ENCODE results near the gene SLC45A3.

DNA sequence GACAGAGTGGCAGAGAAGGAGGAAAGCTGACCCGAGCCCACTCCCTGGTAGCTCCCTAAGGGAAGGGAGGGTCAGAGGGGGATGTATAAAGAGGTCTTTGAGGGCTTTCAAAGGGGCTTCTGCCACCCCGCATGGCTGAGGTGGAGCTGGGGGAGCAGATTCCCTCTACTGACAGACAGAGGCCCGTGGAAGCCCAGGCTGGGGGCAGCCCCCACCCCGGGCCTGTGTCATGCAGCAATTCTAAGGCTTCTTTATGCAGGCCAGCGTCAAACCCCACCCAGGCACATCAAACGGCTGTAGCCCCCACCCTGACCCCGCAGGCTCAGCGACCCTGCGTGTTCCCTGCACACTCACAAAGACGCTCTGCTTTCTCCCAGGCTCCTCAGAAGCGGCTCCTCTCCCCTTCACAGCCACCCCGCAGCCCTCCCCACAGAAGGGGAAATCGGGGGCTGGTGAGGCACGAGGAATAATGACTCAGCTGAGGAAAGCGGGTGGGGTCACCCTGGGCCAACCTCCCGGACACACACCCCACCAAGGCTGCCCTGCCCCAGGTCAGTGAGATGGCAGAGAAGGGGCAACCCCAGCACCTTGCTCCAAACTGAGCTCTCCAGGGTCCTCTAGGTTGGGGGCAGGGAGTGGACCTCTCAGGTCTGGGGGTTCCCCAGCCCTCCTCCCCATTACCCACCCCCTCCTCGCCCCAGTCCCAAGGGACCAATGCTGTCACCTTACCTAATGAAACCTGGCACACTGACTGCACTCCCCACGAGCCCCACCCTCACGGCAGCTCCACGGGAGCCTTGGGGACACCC is 10.8 kb downstream of the SLC45A3 start:
- TF ChIP-seq, protein P1, sequence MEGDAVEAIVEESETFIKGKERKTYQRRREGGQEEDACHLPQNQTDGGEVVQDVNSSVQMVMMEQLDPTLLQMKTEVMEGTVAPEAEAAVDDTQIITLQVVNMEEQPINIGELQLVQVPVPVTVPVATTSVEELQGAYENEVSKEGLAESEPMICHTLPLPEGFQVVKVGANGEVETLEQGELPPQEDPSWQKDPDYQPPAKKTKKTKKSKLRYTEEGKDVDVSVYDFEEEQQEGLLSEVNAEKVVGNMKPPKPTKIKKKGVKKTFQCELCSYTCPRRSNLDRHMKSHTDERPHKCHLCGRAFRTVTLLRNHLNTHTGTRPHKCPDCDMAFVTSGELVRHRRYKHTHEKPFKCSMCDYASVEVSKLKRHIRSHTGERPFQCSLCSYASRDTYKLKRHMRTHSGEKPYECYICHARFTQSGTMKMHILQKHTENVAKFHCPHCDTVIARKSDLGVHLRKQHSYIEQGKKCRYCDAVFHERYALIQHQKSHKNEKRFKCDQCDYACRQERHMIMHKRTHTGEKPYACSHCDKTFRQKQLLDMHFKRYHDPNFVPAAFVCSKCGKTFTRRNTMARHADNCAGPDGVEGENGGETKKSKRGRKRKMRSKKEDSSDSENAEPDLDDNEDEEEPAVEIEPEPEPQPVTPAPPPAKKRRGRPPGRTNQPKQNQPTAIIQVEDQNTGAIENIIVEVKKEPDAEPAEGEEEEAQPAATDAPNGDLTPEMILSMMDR (optimal IDR thresholded peaks at IDR 0.05 in 1 of 3, IDR thresholded peaks at IDR 0.05 in 1 of 3, conservative IDR thresholded peaks at IDR 0.05 in 1 of 3; ENCODE audit: extremely low read depth in 1 of 3, insufficient read depth in 2 of 3, low read length in 3 of 3) = no peak
- TF ChIP-seq EZH2 (IDR thresholded peaks at IDR 0.05; ENCODE audit: low read length) = no peak

Measured in keratinocyte (primary cell).